Ovary (tissue), 3 donors: ENCODE data around the gene DNAJB11.

Experiments used
- CTCF ChIP-seq, 3 donors: fragments of 450-650 bp in 2 of 3; fragments of 200-600 bp in 1 of 3; IDR thresholded peaks; one replicate each; pipeline versions ENCODE4 v1.5.1 to v1.8.0; 2016 to 2022; ENCODE audit warnings: antibody characterized with exemption in 3 of 3, mild to moderate bottlenecking in 1 of 3
- EP300 ChIP-seq: sonication (generic); formaldehyde crosslinking; IDR thresholded peaks from one replicate; pipeline ENCODE4 v1.6.1; 2017; ENCODE audit warnings: antibody characterized with exemption
- POLR2A ChIP-seq: fragments of 450-650 bp; IDR thresholded peaks from one replicate; pipeline ENCODE4 v1.6.1; 2017; ENCODE audit warnings: antibody characterized with exemption, mild to moderate bottlenecking, moderate library complexity
- donor health status: DM: no; HTN: no; CAD: no.

DNA sequence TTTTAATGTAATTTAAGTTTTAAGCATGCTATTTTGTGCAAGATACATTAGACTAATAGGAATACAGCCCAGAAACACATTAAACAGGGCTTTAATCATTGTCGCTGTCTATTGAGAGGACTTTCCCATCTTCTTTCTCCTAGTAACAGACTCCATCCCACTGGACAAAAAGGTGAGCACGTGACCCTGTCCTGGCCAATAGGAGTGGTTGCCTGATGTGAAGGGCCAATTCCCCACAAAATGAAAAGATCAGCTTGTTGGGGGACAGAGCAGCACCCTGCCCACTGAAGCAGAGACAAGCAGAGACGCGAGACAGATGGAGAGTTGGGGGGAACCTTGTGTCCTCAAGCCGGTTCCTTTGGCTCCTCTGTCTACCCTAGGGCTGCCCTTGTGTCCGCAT lies 47.5 kb upstream of the DNAJB11 start:
- TF ChIP-seq POLR2A, result no peak
- no peak for TF ChIP-seq CTCF (IDR thresholded peaks at IDR 0.05)
- no peak for TF ChIP-seq EP300
